B cell (primary cell): ENCODE measurements around the gene BMPER. TPM values are rescaled to one million over a fixed set of nuclear protein-coding genes. Genes with fewer than 3 reads are reported as not detected.

Experiments
- ATAC-seq: fragments of 200-7000 bp; cut with Tn5 transposase; one replicate; pipeline ENCODE4 v1.10.0; 2021; ENCODE audit warnings: low read depth, mild to moderate bottlenecking, moderate number of reproducible peaks, moderate library complexity
- CTCF ChIA-PET: fragments of 350-600 bp; sonication (Branson Sonifier 250); formaldehyde crosslinking; loops from one replicate; lab custom pipeline; 2021; ENCODE audit warnings: antibody characterized with exemption, inconsistent platforms; lab: Charles Lee
- POLR2A ChIA-PET: fragments of 350-600 bp; sonication (Branson Sonifier 250); formaldehyde crosslinking; loops from one replicate; lab custom pipeline; 2021; ENCODE audit warnings: antibody characterized with exemption; lab: Charles Lee
- DNase-seq: peaks from one replicate; pipeline ENCODE4 v3.0.0; 2013
- H2AFZ ChIP-seq: 2 replicates; pipeline ENCODE4 v1.6.1; 2012; ENCODE audit warnings: mild to moderate bottlenecking, low read depth, low read length; ENCODE audit not compliant: insufficient read depth, poor library complexity, severe bottlenecking
- H3K27ac ChIP-seq, 2 donors: 1 replicate in 1 of 2; 2 replicates in 1 of 2; pipeline ENCODE4 v1.5.1; 2012 to 2013; ENCODE audit warnings: low read length in 2 of 2, mild to moderate bottlenecking in 2 of 2, moderate library complexity in 1 of 2
- H3K27me3 ChIP-seq, 4 experiments: fragments of 200-600 bp in 1 of 4; sonication (generic) in 1 of 4; replicated peaks in 1 of 4; 1 replicate in 2 of 4; 2 replicates in 2 of 4; pipeline versions ENCODE4 v1.6.1 to v1.7.0; 2013 to 2016; ENCODE audit warnings: low read length in 3 of 4, mild to moderate bottlenecking in 2 of 4, mixed read lengths in 1 of 4, moderate library complexity in 1 of 4; ENCODE audit not compliant: insufficient read depth in 4 of 4, control insufficient read depth in 3 of 4; ENCODE audit errors: control extremely low read depth in 1 of 4
- H3K36me3 ChIP-seq, 2 experiments: replicated peaks in 1 of 2; 1 replicate in 1 of 2; 2 replicates in 1 of 2; pipeline versions ENCODE4 v1.6.1 to v1.7.1; 2013; ENCODE audit warnings: low read length in 1 of 2; ENCODE audit not compliant: insufficient read depth in 2 of 2, control insufficient read depth in 1 of 2; ENCODE audit errors: control extremely low read depth in 1 of 2, extremely low read depth in 1 of 2
- H3K4me1 ChIP-seq, 2 donors: fragments of 200-600 bp in 1 of 2; sonication (generic) in 1 of 2; 1 replicate in 1 of 2; 2 replicates in 1 of 2; pipeline versions ENCODE4 v1.5.1 to v1.6.1; 2013 to 2017; ENCODE audit warnings: low read length in 2 of 2; ENCODE audit not compliant: control insufficient read depth in 2 of 2, insufficient read depth in 2 of 2
- H3K4me2 ChIP-seq: replicated peaks from 2 replicates; pipeline ENCODE3; 2012; ENCODE audit warnings: mild to moderate bottlenecking, low read depth, low read length; ENCODE audit not compliant: poor library complexity, severe bottlenecking
- H3K4me3 ChIP-seq, 5 experiments: fragments of 200-600 bp in 1 of 5; sonication (generic) in 1 of 5; 1 replicate in 3 of 5; 2 replicates in 2 of 5; pipeline versions ENCODE4 v1.5.1 to v1.7.0; 2011 to 2016; ENCODE audit warnings: low read length in 4 of 5, mild to moderate bottlenecking in 4 of 5, low read depth in 2 of 5, control low read depth in 1 of 5, moderate library complexity in 1 of 5; ENCODE audit not compliant: insufficient read depth in 1 of 5; ENCODE audit errors: control extremely low read depth in 1 of 5, extremely low read depth in 1 of 5
- H3K79me2 ChIP-seq: fragments of 200-600 bp; sonication (generic); one replicate; pipeline ENCODE4 v1.6.0; 2016; ENCODE audit warnings: low read length; ENCODE audit not compliant: control insufficient read depth, insufficient read depth
- H3K9ac ChIP-seq: fragments of 200-600 bp; sonication (generic); 2 replicates; pipeline ENCODE4 v1.6.1; 2017; ENCODE audit warnings: mild to moderate bottlenecking, low read length, moderate library complexity
- H3K9me3 ChIP-seq, 3 donors: one replicate each; pipeline versions ENCODE4 v1.6.1 to v1.7.1; 2013; ENCODE audit warnings: low read length in 2 of 3; ENCODE audit not compliant: control insufficient read depth in 2 of 3, insufficient read depth in 1 of 3; ENCODE audit errors: control extremely low read depth in 1 of 3
- H4K20me1 ChIP-seq: 2 replicates; pipeline ENCODE4 v1.6.0; 2012; ENCODE audit warnings: mild to moderate bottlenecking, low read length; ENCODE audit not compliant: insufficient read depth, control insufficient read depth, poor library complexity, severe bottlenecking
- H3K27ac Mint-ChIP-seq: one replicate; pipeline ENCODE4 v1.8.0; 2021; ENCODE audit warnings: mixed read lengths
- H3K27me3 Mint-ChIP-seq: one replicate; pipeline ENCODE4 v1.8.0; 2021; ENCODE audit warnings: mixed read lengths
- H3K4me1 Mint-ChIP-seq: one replicate; pipeline ENCODE4 v1.8.0; 2021; ENCODE audit warnings: mixed read lengths
- H3K4me3 Mint-ChIP-seq: one replicate; pipeline ENCODE4 v1.8.0; 2021; ENCODE audit warnings: mixed read lengths
- H3K9me3 Mint-ChIP-seq: one replicate; pipeline ENCODE4 v1.8.0; 2022; ENCODE audit warnings: mixed read lengths; ENCODE audit not compliant: insufficient read depth
- EZH2 ChIP-seq: IDR thresholded peaks from 2 replicates; pipeline ENCODE4 v1.6.1; 2012; ENCODE audit warnings: borderline replicate concordance, low read depth, mild to moderate bottlenecking, moderate library complexity, low read length; ENCODE audit not compliant: insufficient read depth, poor library complexity, severe bottlenecking
- WGBS: methylation state at CpG from one replicate; pipeline ENCODE4 v1.1.5; 2013; ENCODE audit warnings: missing lambda C conversion rate; ENCODE audit not compliant: insufficient coverage; 5-methylcytosine and 5-hydroxymethylcytosine counted together
- intact Hi-C: fragments of 100-400 bp; cut with micrococcal nuclease; formaldehyde crosslinking; loops from one replicate; pipeline ENCODE4 v1.10.0; 2022
- polyA plus RNA-seq: library from polyadenylated mRNA; depleted of rRNA; stranded (reverse); fragments of >200 nt; gene quantifications from 2 replicates; pipeline ENCODE4 v1.2.3, GENCODE V29; 2012
- total RNA-seq, 2 donors: library from RNA; stranded (reverse); fragments of 120-200 nt in 1 of 2; gene quantifications; 1 replicate in 1 of 2; 2 replicates in 1 of 2; pipeline versions ENCODE4 v1.2.3 to v1.2.4, GENCODE V29; 2013 to 2022
- TF ChIP-seq, protein P1 (sequence below): fragments of 200-600 bp; IDR thresholded peaks from one replicate; pipeline ENCODE4 v1.8.0; 2022; ENCODE audit warnings: antibody characterized with exemption, mild to moderate bottlenecking

Gene BMPER
- total and polyA plus RNA-seq, 2 donors (not counting 1 experiment from before 2014, with no cell fraction given) = not detected

DNA sequence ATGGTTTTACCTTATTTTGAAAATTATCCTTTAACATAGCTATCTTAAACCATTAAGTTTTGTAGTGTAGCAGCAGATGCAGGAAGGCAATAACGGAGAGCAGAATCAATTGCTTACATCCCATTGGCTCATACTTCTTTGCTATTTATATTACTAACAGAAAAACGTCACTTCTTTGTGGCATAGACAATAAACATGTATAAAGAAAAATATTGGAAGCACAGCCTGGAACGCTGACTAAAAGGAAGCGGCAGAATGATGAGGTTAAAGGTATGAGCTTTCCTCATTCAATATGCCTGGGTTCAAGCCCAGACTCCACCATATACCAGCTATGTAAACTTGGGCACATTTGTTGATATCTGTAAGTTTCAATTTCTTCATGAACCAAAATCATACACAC, 24.0 kb upstream of the BMPER start:
- no peaks in the 10 kb centered on the region for H3K36me3 ChIP-seq
- Mint-ChIP-seq H3K27ac (no peak overlapping the region), H3K4me3 (no peak overlapping the region), H3K9me3 (no peaks in the 10 kb centered on the region), H3K4me1 (no peaks in the 10 kb centered on the region), H3K27me3 (peaks cover 20% of the 10 kb centered on the region)
- intact Hi-C loops = no loop called here
- H3K9me3 ChIP-seq = no peaks in the 10 kb centered on the region
- H3K9ac ChIP-seq = no peak overlapping the region
- no peaks in the 10 kb centered on the region for H3K27me3 ChIP-seq
- no peak overlapping the region for H3K4me2 ChIP-seq
- ChIA-PET POLR2A (no interaction called here), CTCF (interaction anchor here (6.7 kb wide), 1 partner anchor 13 kb away, joined by 27 read pairs; no protein-coding TSS in a partner anchor)
- no peak overlapping the region for H2AFZ ChIP-seq
- H3K4me3 ChIP-seq = no peak overlapping the region
- H3K4me1 ChIP-seq = no peaks in the 10 kb centered on the region
- no peak overlapping the region for H3K27ac ChIP-seq
- WGBS = no CpG with 5 or more reads among the region's 4 CpGs
- TF ChIP-seq EZH2 = no peak
- TF ChIP-seq, protein P1, sequence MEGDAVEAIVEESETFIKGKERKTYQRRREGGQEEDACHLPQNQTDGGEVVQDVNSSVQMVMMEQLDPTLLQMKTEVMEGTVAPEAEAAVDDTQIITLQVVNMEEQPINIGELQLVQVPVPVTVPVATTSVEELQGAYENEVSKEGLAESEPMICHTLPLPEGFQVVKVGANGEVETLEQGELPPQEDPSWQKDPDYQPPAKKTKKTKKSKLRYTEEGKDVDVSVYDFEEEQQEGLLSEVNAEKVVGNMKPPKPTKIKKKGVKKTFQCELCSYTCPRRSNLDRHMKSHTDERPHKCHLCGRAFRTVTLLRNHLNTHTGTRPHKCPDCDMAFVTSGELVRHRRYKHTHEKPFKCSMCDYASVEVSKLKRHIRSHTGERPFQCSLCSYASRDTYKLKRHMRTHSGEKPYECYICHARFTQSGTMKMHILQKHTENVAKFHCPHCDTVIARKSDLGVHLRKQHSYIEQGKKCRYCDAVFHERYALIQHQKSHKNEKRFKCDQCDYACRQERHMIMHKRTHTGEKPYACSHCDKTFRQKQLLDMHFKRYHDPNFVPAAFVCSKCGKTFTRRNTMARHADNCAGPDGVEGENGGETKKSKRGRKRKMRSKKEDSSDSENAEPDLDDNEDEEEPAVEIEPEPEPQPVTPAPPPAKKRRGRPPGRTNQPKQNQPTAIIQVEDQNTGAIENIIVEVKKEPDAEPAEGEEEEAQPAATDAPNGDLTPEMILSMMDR = no peak
- H3K79me2 ChIP-seq = no peaks in the 10 kb centered on the region
- DNase-seq (no peak), ATAC-seq (no peak)
- H4K20me1 ChIP-seq = no peaks in the 10 kb centered on the region

DNA sequence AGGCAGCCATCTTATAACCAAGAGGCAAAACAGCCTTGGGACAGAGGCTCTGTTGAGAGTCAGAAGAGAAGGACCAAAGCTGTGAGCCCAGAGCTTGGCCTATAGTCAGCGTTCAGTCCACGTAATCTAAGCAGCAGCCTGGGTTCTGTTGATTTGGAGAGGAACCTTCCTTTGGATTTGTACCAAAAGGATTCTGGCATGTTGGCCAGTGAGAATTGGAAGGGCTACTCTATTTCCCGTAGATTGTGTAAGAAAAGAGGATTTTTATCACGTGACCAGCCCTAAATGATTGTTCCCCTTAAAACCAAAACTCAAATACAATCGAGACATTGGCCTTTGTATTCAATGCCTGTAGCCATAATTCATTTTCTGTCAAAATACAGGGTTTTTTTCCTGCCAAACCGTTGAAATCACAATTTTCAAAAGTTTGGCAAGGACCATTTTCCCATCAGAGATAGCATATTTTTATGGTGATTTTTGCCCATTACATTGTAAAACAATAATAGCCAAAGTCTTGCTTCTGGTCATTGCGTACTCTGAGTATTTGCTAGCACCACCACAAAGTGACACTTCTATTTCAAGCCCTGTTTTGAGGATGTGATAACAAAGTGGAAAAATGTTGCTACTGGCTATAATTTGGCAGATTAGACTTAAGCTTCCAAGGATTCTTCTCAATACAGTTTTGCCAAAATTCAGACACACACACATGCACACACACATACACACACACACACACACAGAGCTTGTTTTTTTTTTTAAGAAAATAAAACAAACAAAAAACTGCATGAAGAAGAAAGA, 23.1 kb upstream of the BMPER start:
- no peak overlapping the region for H2AFZ ChIP-seq
- no peak overlapping the region for H3K4me3 Mint-ChIP-seq
- no peaks in the 10 kb centered on the region for H3K9me3 Mint-ChIP-seq
- no peak overlapping the region for H3K4me2 ChIP-seq
- intact Hi-C loops = no loop called here
- no peaks in the 10 kb centered on the region for H3K79me2 ChIP-seq
- no peaks in the 10 kb centered on the region for H3K9me3 ChIP-seq
- H3K36me3 ChIP-seq = no peaks in the 10 kb centered on the region
- 93% methylated on average over 2 of the region's 7 CpGs for WGBS
- no peaks in the 10 kb centered on the region for H3K27me3 ChIP-seq
- H3K27ac Mint-ChIP-seq = no peak overlapping the region
- no peak for TF ChIP-seq EZH2
- TF ChIP-seq, protein P1 = no peak
- no peaks in the 10 kb centered on the region for H3K4me1 Mint-ChIP-seq
- no peaks in the 10 kb centered on the region for H3K4me1 ChIP-seq
- no peaks in the 10 kb centered on the region for H4K20me1 ChIP-seq
- DNase-seq (no peak), ATAC-seq (no peak)
- H3K9ac ChIP-seq = no peak overlapping the region
- H3K27me3 Mint-ChIP-seq = peaks cover 24% of the 10 kb centered on the region
- CTCF ChIA-PET = interaction anchor here (6.7 kb wide), 1 partner anchor 12 kb away, joined by 27 read pairs; no protein-coding TSS in a partner anchor
- H3K27ac ChIP-seq = no peak overlapping the region
- no peak overlapping the region for H3K4me3 ChIP-seq
- POLR2A ChIA-PET = no interaction called here
